ENCODE data around the gene SMCO2.

SMCO2 gene

DNA sequence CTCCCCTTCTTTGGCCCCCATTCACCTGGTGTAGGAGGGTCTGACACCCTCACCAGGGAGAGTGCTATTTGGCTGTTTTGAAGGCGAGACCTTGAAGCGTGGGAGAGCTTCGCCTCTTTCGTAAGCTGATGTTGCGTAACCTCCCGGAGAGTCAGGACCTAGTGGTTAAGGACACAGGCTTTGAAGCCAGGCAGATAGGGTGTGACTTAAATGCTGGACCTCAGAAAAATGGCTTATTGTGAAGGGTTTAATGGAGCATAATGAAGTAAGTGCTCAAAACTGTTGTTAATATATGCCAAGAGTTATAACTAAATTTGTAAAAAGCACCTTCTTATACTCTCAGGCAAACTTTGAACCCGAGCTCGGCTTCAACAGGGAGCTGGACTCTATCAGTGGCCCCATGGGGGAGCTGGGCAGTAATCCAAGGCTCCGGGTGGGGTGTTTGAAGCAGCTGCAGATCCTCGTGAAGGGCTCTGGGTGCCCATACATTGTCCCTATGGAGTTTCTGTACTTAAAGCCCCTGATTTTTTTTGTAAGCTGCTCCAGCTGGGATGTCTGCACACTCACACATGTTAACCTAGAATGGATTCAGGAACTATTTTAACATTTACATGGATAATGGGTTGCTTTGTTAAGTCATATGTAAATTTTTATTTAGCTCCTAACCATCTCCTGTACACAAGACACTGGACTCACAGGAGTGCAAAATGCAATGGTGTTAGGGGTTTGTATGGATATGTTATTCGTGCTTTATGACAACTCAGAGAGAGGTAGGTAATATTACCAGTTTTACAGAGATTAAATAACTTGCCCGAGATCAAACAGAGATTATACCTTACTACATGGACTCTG lies 103.5 kb downstream of the SMCO2 start (continued):
- no peak for TF ChIP-seq BCL11A (tag by site-specific recombination; IDR thresholded peaks at IDR 0.05; ENCODE audit: low read depth)
- TF ChIP-seq, protein P1, sequence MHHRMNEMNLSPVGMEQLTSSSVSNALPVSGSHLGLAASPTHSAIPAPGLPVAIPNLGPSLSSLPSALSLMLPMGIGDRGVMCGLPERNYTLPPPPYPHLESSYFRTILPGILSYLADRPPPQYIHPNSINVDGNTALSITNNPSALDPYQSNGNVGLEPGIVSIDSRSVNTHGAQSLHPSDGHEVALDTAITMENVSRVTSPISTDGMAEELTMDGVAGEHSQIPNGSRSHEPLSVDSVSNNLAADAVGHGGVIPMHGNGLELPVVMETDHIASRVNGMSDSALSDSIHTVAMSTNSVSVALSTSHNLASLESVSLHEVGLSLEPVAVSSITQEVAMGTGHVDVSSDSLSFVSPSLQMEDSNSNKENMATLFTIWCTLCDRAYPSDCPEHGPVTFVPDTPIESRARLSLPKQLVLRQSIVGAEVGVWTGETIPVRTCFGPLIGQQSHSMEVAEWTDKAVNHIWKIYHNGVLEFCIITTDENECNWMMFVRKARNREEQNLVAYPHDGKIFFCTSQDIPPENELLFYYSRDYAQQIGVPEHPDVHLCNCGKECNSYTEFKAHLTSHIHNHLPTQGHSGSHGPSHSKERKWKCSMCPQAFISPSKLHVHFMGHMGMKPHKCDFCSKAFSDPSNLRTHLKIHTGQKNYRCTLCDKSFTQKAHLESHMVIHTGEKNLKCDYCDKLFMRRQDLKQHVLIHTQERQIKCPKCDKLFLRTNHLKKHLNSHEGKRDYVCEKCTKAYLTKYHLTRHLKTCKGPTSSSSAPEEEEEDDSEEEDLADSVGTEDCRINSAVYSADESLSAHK (tag by site-specific recombination; IDR thresholded peaks at IDR 0.05), result peak; percentile 16; the same call in 1 of the 2 replicates
- TF ChIP-seq, protein P2, sequence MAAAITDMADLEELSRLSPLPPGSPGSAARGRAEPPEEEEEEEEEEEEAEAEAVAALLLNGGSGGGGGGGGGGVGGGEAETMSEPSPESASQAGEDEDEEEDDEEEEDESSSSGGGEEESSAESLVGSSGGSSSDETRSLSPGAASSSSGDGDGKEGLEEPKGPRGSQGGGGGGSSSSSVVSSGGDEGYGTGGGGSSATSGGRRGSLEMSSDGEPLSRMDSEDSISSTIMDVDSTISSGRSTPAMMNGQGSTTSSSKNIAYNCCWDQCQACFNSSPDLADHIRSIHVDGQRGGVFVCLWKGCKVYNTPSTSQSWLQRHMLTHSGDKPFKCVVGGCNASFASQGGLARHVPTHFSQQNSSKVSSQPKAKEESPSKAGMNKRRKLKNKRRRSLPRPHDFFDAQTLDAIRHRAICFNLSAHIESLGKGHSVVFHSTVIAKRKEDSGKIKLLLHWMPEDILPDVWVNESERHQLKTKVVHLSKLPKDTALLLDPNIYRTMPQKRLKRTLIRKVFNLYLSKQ (tag by site-specific recombination; IDR thresholded peaks at IDR 0.05; ENCODE audit: borderline replicate concordance), result no peak
- TF ChIP-seq, protein P3, sequence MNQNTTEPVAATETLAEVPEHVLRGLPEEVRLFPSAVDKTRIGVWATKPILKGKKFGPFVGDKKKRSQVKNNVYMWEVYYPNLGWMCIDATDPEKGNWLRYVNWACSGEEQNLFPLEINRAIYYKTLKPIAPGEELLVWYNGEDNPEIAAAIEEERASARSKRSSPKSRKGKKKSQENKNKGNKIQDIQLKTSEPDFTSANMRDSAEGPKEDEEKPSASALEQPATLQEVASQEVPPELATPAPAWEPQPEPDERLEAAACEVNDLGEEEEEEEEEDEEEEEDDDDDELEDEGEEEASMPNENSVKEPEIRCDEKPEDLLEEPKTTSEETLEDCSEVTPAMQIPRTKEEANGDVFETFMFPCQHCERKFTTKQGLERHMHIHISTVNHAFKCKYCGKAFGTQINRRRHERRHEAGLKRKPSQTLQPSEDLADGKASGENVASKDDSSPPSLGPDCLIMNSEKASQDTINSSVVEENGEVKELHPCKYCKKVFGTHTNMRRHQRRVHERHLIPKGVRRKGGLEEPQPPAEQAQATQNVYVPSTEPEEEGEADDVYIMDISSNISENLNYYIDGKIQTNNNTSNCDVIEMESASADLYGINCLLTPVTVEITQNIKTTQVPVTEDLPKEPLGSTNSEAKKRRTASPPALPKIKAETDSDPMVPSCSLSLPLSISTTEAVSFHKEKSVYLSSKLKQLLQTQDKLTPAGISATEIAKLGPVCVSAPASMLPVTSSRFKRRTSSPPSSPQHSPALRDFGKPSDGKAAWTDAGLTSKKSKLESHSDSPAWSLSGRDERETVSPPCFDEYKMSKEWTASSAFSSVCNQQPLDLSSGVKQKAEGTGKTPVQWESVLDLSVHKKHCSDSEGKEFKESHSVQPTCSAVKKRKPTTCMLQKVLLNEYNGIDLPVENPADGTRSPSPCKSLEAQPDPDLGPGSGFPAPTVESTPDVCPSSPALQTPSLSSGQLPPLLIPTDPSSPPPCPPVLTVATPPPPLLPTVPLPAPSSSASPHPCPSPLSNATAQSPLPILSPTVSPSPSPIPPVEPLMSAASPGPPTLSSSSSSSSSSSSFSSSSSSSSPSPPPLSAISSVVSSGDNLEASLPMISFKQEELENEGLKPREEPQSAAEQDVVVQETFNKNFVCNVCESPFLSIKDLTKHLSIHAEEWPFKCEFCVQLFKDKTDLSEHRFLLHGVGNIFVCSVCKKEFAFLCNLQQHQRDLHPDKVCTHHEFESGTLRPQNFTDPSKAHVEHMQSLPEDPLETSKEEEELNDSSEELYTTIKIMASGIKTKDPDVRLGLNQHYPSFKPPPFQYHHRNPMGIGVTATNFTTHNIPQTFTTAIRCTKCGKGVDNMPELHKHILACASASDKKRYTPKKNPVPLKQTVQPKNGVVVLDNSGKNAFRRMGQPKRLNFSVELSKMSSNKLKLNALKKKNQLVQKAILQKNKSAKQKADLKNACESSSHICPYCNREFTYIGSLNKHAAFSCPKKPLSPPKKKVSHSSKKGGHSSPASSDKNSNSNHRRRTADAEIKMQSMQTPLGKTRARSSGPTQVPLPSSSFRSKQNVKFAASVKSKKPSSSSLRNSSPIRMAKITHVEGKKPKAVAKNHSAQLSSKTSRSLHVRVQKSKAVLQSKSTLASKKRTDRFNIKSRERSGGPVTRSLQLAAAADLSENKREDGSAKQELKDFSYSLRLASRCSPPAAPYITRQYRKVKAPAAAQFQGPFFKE (tag by site-specific recombination; IDR thresholded peaks at IDR 0.05; ENCODE audit: borderline replicate concordance), result no peak
- no peak for TF ChIP-seq ZNF555 (tag by site-specific recombination; conservative IDR thresholded peaks at IDR 0.05)
- TF ChIP-seq ZSCAN30 (tag by site-specific recombination; IDR thresholded peaks at IDR 0.05), result no peak
- peak; percentile 47; the same call in 1 of the 2 replicates for TF ChIP-seq ZNF558 (tag by site-specific recombination; IDR thresholded peaks at IDR 0.05)
- no peak for TF ChIP-seq ZNF792 (tag by site-specific recombination; IDR thresholded peaks at IDR 0.05)
- no peak for TF ChIP-seq ZNF157 (tag by site-specific recombination; IDR thresholded peaks at IDR 0.05)
- no peak for TF ChIP-seq ZNF174 (tag by site-specific recombination; IDR thresholded peaks at IDR 0.05)
- no peak for TF ChIP-seq SCRT1 (tag by site-specific recombination; IDR thresholded peaks at IDR 0.05; ENCODE audit: borderline replicate concordance)
- TF ChIP-seq TCF7L2 (IDR thresholded peaks at IDR 0.05; ENCODE audit: borderline replicate concordance, low read depth, low read length), result no peak; the same call in 1 of the 2 replicates
- no peak for TF ChIP-seq ZNF48 (tag by site-specific recombination; IDR thresholded peaks at IDR 0.05)
- peak; percentile 54; the same call in 1 of the 2 replicates for TF ChIP-seq ZEB2 (tag by site-specific recombination; IDR thresholded peaks at IDR 0.05)
- TF ChIP-seq, protein P4, sequence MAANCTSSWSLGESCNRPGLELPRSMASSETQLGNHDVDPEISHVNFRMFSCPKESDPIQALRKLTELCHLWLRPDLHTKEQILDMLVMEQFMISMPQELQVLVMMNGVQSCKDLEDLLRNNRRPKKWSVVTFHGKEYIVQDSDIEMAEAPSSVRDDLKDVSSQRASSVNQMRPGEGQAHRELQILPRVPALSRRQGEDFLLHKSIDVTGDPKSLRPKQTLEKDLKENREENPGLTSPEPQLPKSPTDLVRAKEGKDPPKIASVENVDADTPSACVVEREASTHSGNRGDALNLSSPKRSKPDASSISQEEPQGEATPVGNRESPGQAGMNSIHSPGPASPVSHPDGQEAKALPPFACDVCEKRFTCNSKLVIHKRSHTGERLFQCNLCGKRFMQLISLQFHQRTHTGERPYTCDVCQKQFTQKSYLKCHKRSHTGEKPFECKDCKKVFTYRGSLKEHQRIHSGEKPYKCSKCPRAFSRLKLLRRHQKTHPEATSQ (tag by site-specific recombination; IDR thresholded peaks at IDR 0.05), result no peak
- TF ChIP-seq KLF1 (tag by site-specific recombination; IDR thresholded peaks at IDR 0.05), result no peak
- no peak for TF ChIP-seq ZNF302 (tag by site-specific recombination; IDR thresholded peaks at IDR 0.05; ENCODE audit: low read depth)
- TF ChIP-seq ZNF701 (tag by site-specific recombination; IDR thresholded peaks at IDR 0.05), result no peak
- no peak for TF ChIP-seq HOXD13 (CRISPR knock-in tag; IDR thresholded peaks at IDR 0.05; ENCODE audit: borderline replicate concordance)
- TF ChIP-seq, protein P5, sequence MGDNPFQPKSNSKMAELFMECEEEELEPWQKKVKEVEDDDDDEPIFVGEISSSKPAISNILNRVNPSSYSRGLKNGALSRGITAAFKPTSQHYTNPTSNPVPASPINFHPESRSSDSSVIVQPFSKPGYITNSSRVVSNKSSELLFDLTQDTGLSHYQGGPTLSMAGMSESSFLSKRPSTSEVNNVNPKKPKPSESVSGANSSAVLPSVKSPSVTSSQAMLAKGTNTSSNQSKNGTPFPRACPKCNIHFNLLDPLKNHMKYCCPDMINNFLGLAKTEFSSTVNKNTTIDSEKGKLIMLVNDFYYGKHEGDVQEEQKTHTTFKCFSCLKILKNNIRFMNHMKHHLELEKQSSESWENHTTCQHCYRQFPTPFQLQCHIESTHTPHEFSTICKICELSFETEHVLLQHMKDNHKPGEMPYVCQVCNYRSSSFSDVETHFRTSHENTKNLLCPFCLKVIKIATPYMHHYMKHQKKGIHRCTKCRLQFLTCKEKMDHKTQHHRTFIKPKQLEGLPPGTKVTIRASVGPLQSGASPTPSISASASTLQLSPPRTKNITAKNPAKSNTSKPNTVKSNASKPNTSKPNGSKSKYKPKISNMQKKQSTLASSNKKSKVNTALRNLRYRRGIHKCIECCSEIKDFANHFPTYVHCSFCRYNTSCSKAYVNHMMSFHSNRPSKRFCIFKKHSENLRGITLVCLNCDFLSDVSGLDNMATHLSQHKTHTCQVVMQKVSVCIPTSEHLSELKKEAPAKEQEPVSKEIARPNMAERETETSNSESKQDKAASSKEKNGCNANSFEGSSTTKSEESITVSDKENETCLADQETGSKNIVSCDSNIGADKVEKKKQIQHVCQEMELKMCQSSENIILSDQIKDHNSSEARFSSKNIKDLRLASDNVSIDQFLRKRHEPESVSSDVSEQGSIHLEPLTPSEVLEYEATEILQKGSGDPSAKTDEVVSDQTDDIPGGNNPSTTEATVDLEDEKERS (tag by site-specific recombination; IDR thresholded peaks at IDR 0.05), result no peak
- TF ChIP-seq ZNF138 (tag by site-specific recombination; IDR thresholded peaks at IDR 0.05; ENCODE audit: borderline replicate concordance), result no peak

Data from HEK293 (cell line).